Activated CD4-positive, alpha-beta memory T cell treated with anti-CD3 and anti-CD28 coated beads for 36 hours (primary cell): Measurements from ENCODE around the gene IFT25. TPM values are rescaled to one million over a fixed set of nuclear protein-coding genes. Genes with fewer than 3 reads are reported as not detected.
"Not testable (repeated sequence)": the region's sequence is repeated elsewhere in the genome, so short reads cannot be mapped to it uniquely, and the experiment has no call there.

ENCODE experiments used
- CTCF ChIA-PET: fragments of 350-600 bp; sonication (Branson Sonifier 250); formaldehyde crosslinking; loops from one replicate; lab custom pipeline; 2021; ENCODE audit warnings: antibody characterized with exemption, inconsistent platforms; lab: Charles Lee
- POLR2A ChIA-PET: fragments of 350-600 bp; sonication (Branson Sonifier 250); formaldehyde crosslinking; loops from one replicate; lab custom pipeline; 2021; ENCODE audit warnings: antibody characterized with exemption; lab: Charles Lee
- DNase-seq: peaks from one replicate; pipeline ENCODE4 v3.0.0-alpha.2; 2020
- H3K27ac Mint-ChIP-seq: one replicate; pipeline ENCODE4 v1.8.0; 2021; ENCODE audit warnings: mixed read lengths
- H3K27me3 Mint-ChIP-seq: one replicate; pipeline ENCODE4 v1.8.0; 2021; ENCODE audit warnings: mixed read lengths
- H3K36me3 Mint-ChIP-seq: one replicate; pipeline ENCODE4 v1.8.0; 2021; ENCODE audit warnings: mixed read lengths
- H3K4me1 Mint-ChIP-seq: one replicate; pipeline ENCODE4 v1.8.0; 2021; ENCODE audit warnings: low read depth, mixed read lengths
- H3K4me3 Mint-ChIP-seq: one replicate; pipeline ENCODE4 v1.8.0; 2021; ENCODE audit warnings: mild to moderate bottlenecking, mixed read lengths
- H3K9me3 Mint-ChIP-seq: one replicate; pipeline ENCODE4 v1.8.0; 2021; ENCODE audit warnings: mixed read lengths
- intact Hi-C: fragments of 100-400 bp; cut with micrococcal nuclease; formaldehyde crosslinking; loops from one replicate; pipeline ENCODE4 v1.15.1; 2023
- total RNA-seq, 2 experiments: library from RNA; stranded (reverse); gene quantifications; one replicate each; pipeline ENCODE4 v1.2.3, GENCODE V29; 2021

Gene IFT25
- total RNA-seq, 2 experiments from 2014 or later, result 52.5 to 60.3 TPM

DNA sequence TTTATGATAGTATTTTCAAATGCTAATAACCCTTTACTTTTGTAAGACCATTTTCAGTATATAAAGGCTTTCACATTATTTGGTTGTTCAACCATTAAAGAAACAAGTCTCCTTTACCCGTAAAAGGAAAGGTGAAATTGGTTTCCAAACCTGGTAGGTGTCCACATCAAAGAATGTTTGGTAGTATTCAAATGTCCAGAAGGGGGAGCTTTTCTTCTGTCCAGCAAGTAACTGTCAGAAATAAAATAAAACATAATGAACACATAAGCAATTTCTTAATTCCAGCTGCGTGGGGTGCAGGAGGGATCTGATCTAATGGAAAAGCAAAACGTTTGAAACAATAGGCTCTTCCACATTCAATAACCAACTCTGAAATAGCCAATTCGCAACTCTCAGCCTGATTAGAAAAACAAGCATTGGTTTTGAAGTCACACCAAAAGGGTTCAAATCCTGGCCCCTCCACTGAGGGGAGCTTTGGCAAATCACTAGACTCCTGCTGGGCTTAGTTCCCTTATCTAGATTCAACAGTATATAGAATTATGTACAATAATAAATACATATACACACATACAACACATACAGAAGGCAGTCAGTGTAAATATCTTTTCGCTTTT is 66.9 kb downstream of the IFT25 start:
- Mint-ChIP-seq H3K9me3 (no peaks in the 10 kb centered on the region), H3K27ac (no peak overlapping the region), H3K36me3 (peaks cover 37% of the 10 kb centered on the region)

DNA sequence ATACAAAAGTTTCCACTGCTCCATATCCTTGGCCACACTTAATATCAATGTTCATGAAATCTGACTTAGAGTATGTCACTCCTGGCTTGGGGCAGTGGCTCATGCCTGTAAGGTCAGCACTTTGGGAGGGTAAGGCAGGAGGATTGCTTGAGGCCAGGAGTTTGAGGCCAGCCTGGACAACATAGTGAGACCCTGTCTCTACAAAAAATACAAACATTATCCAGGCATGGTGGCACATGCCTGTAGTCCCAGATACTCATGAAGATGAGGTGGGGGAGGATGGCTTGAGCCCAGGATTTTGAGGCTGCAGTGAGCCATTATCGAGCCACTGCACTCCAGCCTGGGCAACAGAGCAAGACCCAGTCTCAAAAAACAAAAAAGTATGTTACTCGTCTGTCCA is 70.3 kb downstream of the IFT25 start:
- H3K36me3 Mint-ChIP-seq, result peaks cover 29% of the 10 kb centered on the region
- H3K4me1 Mint-ChIP-seq, H3K9me3 Mint-ChIP-seq, POLR2A ChIA-PET, H3K27ac Mint-ChIP-seq, H3K27me3 Mint-ChIP-seq, H3K4me3 Mint-ChIP-seq, intact Hi-C loops, DNase-seq: not testable (repeated sequence)
- CTCF ChIA-PET, result interaction anchor here (1.0 to 5.2 kb wide), 5 partner anchors 9 to 84 kb away, joined by 3 to 76 read pairs (median 8); partner anchors contain the start of genes IFT25 and LRRC42

More for the DNA sequence above, 66.9 kb downstream of the IFT25 start:
- Mint-ChIP-seq H3K27me3 (no peaks in the 10 kb centered on the region), H3K4me1 (no peaks in the 10 kb centered on the region), H3K4me3 (no peak overlapping the region)
- DNase-seq, result no peak
- intact Hi-C loops, result loop anchor here (1.0 kb wide), 2 partner anchors 71 to 81 kb away; no protein-coding TSS in a partner anchor
- POLR2A ChIA-PET, result no interaction called here
- CTCF ChIA-PET, result interaction anchor here (0.6 to 5.2 kb wide), 20 partner anchors 8 to 611 kb away, joined by 3 to 78 read pairs (median 3); partner anchors contain the start of genes IFT25 and LRRC42

DNA sequence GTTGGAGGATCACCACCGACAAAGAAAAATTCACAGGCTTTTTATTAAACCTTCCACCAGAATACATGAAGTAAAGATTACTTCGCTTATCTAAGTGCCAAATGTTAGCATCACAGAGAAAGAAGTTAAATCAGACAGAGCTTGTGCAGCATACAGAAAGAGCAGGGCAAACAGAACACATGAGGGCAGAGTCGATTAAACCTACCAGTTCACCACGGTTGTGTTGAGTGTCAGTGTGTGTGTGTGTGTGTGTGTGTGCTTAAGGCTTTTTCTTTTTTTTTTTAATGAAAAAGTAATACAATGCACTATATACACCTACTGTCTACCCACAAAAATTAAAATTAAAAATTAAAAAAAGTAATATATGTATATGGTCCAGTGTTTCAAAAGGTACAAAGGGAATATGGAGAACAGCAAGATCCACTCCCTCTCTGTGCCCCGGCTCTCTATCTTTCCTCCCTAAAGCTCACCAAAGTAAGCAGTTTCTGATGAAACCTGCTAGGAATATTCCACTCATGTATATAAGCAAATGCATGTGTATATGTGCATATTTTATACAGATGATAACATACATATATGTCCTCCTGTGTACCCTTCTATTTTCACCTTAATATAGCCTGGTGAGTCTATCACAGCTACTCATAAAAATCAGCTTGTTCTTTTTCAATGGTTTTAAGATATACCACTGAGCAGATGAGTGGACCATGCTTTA is 73.6 kb downstream of the IFT25 start:
- Mint-ChIP-seq H3K4me1 (no peaks in the 10 kb centered on the region), H3K27me3 (no peaks in the 10 kb centered on the region), H3K4me3 (no peak overlapping the region), H3K27ac (no peak overlapping the region), H3K9me3 (no peaks in the 10 kb centered on the region), H3K36me3 (peaks cover 30% of the 10 kb centered on the region)
- DNase-seq, result no peak
- CTCF ChIA-PET, result interaction anchor here (0.6 to 4.4 kb wide), 6 partner anchors 11 to 88 kb away, joined by 3 to 28 read pairs (median 4); partner anchors contain the start of genes IFT25 and LRRC42
- POLR2A ChIA-PET, result no interaction called here
- intact Hi-C loops, result no loop called here

Other genes with a start within 250 kb of the IFT25 start
- gene GLIS1, start 206.5 kb downstream of the IFT25 start, total RNA-seq, result not detected
- 10 to 100 TPM; 29.6 to 32.0 TPM for gene NDC1, start 107.4 kb downstream of the IFT25 start, total RNA-seq
- 10 to 100 TPM; 17.3 to 19.1 TPM for gene YIPF1, start 55.9 kb downstream of the IFT25 start, total RNA-seq
- not detected for gene DIO1, start 51.5 kb downstream of the IFT25 start, total RNA-seq
- gene LRRC42, start 651 bp upstream of the IFT25 start, total RNA-seq, result 10 to 100 TPM; 26.9 to 28.4 TPM
- gene LDLRAD1, start 72.5 kb upstream of the IFT25 start, total RNA-seq, result not detected
- 100 to 1,000 TPM; 142 to 149 TPM for gene TMEM59, start 107.5 kb upstream of the IFT25 start, total RNA-seq
- gene TCEANC2, start 107.9 kb upstream of the IFT25 start, total RNA-seq, result 10 to 100 TPM; 12.8 to 13.6 TPM
- gene CDCP2, start 207.3 kb upstream of the IFT25 start, total RNA-seq, result not detected